Umbilical cord (tissue), 2 donors: ENCODE measurements around the gene KRT80. TPM values are rescaled to one million over a fixed set of nuclear protein-coding genes. Genes with fewer than 3 reads are reported as not detected.
A peak's percentile ranks its signal among the peaks of the same experiment; 100 is the strongest.

Source experiments
- DNase-seq: peaks from one replicate; pipeline ENCODE4 v3.0.0-alpha.2; 2015; ENCODE audit warnings: low spot score
- total RNA-seq: library from RNA; depleted of rRNA; stranded (reverse); fragments of >200 nt; gene quantifications from one replicate; pipeline ENCODE4 v1.2.3, GENCODE V29; 2014; ENCODE audit warnings: low replicate concordance; ENCODE audit not compliant: insufficient read depth

Gene KRT80
- total RNA-seq, 1 donor from 2014 or later = not detected

- no peak for DNase-seq
Measured at GRCh38 chr12:52199294-52199919, 7.6 kb upstream of the KRT80 start.

GRCh38 chr12:52198454-52199215 lies 6.8 kb upstream of the KRT80 start:
- no peak for DNase-seq

- DNase-seq = no peak
Measured at GRCh38 chr12:52197371-52198231, 5.8 kb upstream of the KRT80 start.

GRCh38 chr12:52195065-52195730 lies 3.4 kb upstream of the KRT80 start:
- DNase-seq = peak; percentile 61

GRCh38 chr12:52193991-52194390 lies 2.2 kb upstream of the KRT80 start:
- DNase-seq = peak; percentile 89

- no peak for DNase-seq
Measured at GRCh38 chr12:52193532-52193931, 1.7 kb upstream of the KRT80 start.

GRCh38 chr12:52190860-52191729 lies 719 bp downstream of the KRT80 start:
- DNase-seq = no peak

- DNase-seq = peak; percentile 50
Measured at GRCh38 chr12:52189376-52190174, 2.2 kb downstream of the KRT80 start.

GRCh38 chr12:52188658-52189057 lies 3.2 kb downstream of the KRT80 start:
- DNase-seq = no peak

- no peak for DNase-seq
Measured at GRCh38 chr12:52187640-52188039, 4.2 kb downstream of the KRT80 start.

GRCh38 chr12:52187206-52187605 lies 4.6 kb downstream of the KRT80 start:
- DNase-seq = no peak

GRCh38 chr12:52186118-52186840 lies 5.5 kb downstream of the KRT80 start:
- DNase-seq = peak; percentile 78

GRCh38 chr12:52185400-52185967 lies 6.3 kb downstream of the KRT80 start:
- DNase-seq = no peak

GRCh38 chr12:52184813-52185212 lies 7.0 kb downstream of the KRT80 start:
- DNase-seq = no peak

- no peak for DNase-seq
Measured at GRCh38 chr12:52183971-52184370, 7.8 kb downstream of the KRT80 start.

- peak; percentile 36 for DNase-seq
Measured at GRCh38 chr12:52183544-52183910, 8.3 kb downstream of the KRT80 start.

GRCh38 chr12:52182898-52183543 lies 8.8 kb downstream of the KRT80 start:
- no peak for DNase-seq

- no peak for DNase-seq
Measured at GRCh38 chr12:52182384-52182783, 9.4 kb downstream of the KRT80 start.
